Lower leg skin (tissue), 3 donors: ENCODE measurements around the gene FTSJ3.

Experiments used
- POLR2A ChIP-seq, 2 donors: fragments of 450-650 bp; IDR thresholded peaks; one replicate each; pipeline ENCODE4 v1.6.1; 2016 to 2017; ENCODE audit warnings: antibody characterized with exemption in 2 of 2, mild to moderate bottlenecking in 1 of 2, moderate library complexity in 1 of 2
- TF ChIP-seq, protein P1 (sequence below), 3 donors: fragments of 450-650 bp; IDR thresholded peaks; one replicate each; pipeline ENCODE4 v1.5.1; 2016; ENCODE audit warnings: antibody characterized with exemption in 3 of 3, mild to moderate bottlenecking in 3 of 3, moderate library complexity in 2 of 3

DNA sequence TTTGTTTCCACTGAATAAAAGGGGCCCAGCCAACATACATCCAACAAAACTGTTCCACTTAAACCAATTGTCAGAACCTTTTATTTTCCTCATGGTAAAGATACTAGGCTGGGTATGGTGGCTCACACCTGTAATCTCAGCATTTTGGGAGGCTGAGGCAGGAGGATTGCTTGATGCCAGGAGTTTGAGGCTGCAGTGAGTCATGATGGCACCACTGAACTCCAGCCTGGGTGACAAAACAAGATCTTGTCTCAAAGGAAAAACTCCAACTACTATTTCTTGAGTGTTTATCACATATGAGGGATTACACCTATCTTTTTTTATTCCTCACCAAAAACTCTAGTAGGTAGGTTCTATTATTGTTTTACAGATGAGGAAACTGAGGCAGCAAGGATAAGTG lies 4.9 kb downstream of the FTSJ3 start:
- TF ChIP-seq, protein P1, sequence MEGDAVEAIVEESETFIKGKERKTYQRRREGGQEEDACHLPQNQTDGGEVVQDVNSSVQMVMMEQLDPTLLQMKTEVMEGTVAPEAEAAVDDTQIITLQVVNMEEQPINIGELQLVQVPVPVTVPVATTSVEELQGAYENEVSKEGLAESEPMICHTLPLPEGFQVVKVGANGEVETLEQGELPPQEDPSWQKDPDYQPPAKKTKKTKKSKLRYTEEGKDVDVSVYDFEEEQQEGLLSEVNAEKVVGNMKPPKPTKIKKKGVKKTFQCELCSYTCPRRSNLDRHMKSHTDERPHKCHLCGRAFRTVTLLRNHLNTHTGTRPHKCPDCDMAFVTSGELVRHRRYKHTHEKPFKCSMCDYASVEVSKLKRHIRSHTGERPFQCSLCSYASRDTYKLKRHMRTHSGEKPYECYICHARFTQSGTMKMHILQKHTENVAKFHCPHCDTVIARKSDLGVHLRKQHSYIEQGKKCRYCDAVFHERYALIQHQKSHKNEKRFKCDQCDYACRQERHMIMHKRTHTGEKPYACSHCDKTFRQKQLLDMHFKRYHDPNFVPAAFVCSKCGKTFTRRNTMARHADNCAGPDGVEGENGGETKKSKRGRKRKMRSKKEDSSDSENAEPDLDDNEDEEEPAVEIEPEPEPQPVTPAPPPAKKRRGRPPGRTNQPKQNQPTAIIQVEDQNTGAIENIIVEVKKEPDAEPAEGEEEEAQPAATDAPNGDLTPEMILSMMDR (IDR thresholded peaks at IDR 0.05) = no peak
- no peak for TF ChIP-seq POLR2A (IDR thresholded peaks at IDR 0.05)
